Mesenchymal stem cell (in vitro differentiated cells and primary cell): Measurements from ENCODE around the gene PXDC1.

ENCODE experiments used
- DNase-seq: peaks from one replicate; pipeline ENCODE4 v3.0.0-alpha.2; 2013
- H2AFZ ChIP-seq: one replicate; pipeline ENCODE4 v1.6.1; 2013; ENCODE audit warnings: low read depth, mild to moderate bottlenecking, control low read depth, inconsistent platforms, low read length, moderate library complexity
- H2AK5ac ChIP-seq: 2 replicates; pipeline ENCODE4 v1.6.1; 2013; ENCODE audit warnings: low read length, moderate library complexity, mild to moderate bottlenecking, inconsistent platforms; ENCODE audit not compliant: severe bottlenecking
- H2BK120ac ChIP-seq: one replicate; pipeline ENCODE4 v1.6.1; 2013; ENCODE audit warnings: low read depth, mild to moderate bottlenecking, inconsistent platforms, low read length, moderate library complexity
- H2BK12ac ChIP-seq, 2 experiments: one replicate each; pipeline ENCODE4 v1.6.1; 2013; ENCODE audit warnings: inconsistent platforms in 2 of 2, low read length in 2 of 2, mild to moderate bottlenecking in 2 of 2, moderate library complexity in 2 of 2, control low read depth in 1 of 2
- H2BK15ac ChIP-seq: one replicate; pipeline ENCODE4 v1.6.1; 2013; ENCODE audit warnings: mild to moderate bottlenecking, low read depth, inconsistent platforms; ENCODE audit not compliant: poor library complexity, severe bottlenecking
- H2BK5ac ChIP-seq: 2 replicates; pipeline ENCODE4 v1.6.1; 2013; ENCODE audit warnings: low read depth, mild to moderate bottlenecking, low read length, control low read depth, inconsistent platforms; ENCODE audit not compliant: poor library complexity, severe bottlenecking
- H3K14ac ChIP-seq, 2 experiments: one replicate each; pipeline ENCODE4 v1.6.1; 2013; ENCODE audit warnings: inconsistent platforms in 2 of 2, low read length in 2 of 2, control low read depth in 1 of 2, mild to moderate bottlenecking in 1 of 2, moderate library complexity in 1 of 2
- H3K18ac ChIP-seq, 2 experiments: one replicate each; pipeline ENCODE4 v1.6.1; 2013; ENCODE audit warnings: inconsistent platforms in 2 of 2, low read length in 2 of 2, control low read depth in 1 of 2, low read depth in 1 of 2, mild to moderate bottlenecking in 1 of 2
- H3K23ac ChIP-seq, 2 experiments: one replicate each; pipeline ENCODE4 v1.6.1; 2013; ENCODE audit warnings: inconsistent platforms in 2 of 2, low read length in 2 of 2, mild to moderate bottlenecking in 2 of 2, moderate library complexity in 2 of 2, control low read depth in 1 of 2
- H3K27ac ChIP-seq: 2 replicates; pipeline ENCODE4 v1.5.1; 2013; ENCODE audit warnings: mild to moderate bottlenecking, moderate library complexity, low read length, control low read depth, inconsistent platforms; ENCODE audit not compliant: poor library complexity, severe bottlenecking
- H3K27me3 ChIP-seq, 2 experiments: 2 replicates each; pipeline versions ENCODE4 v1.6.1 to v1.7.0; 2013; ENCODE audit warnings: low read length in 2 of 2, mild to moderate bottlenecking in 2 of 2, moderate library complexity in 2 of 2, control low read depth in 1 of 2, inconsistent platforms in 1 of 2; ENCODE audit not compliant: control insufficient read depth in 1 of 2, insufficient read depth in 1 of 2
- H3K36me3 ChIP-seq, 2 experiments: 2 replicates each; pipeline versions ENCODE4 v1.6.1 to v1.7.0; 2013; ENCODE audit warnings: low read length in 2 of 2, control low read depth in 1 of 2, inconsistent platforms in 1 of 2, low read depth in 1 of 2, mild to moderate bottlenecking in 1 of 2; ENCODE audit not compliant: insufficient read depth in 2 of 2, control insufficient read depth in 1 of 2
- H3K4ac ChIP-seq, 2 experiments: one replicate each; pipeline ENCODE4 v1.6.1; 2013; ENCODE audit warnings: inconsistent platforms in 2 of 2, low read length in 2 of 2, mild to moderate bottlenecking in 2 of 2, moderate library complexity in 2 of 2, control low read depth in 1 of 2, low read depth in 1 of 2
- H3K4me1 ChIP-seq: 2 replicates; pipeline ENCODE4 v1.6.1; 2013; ENCODE audit warnings: low read depth, low read length, control low read depth; ENCODE audit not compliant: control insufficient read depth, insufficient read depth
- H3K4me2 ChIP-seq: 2 replicates; pipeline ENCODE4 v1.6.1; 2013; ENCODE audit warnings: low read length, mild to moderate bottlenecking, inconsistent platforms; ENCODE audit not compliant: poor library complexity, severe bottlenecking
- H3K4me3 ChIP-seq, 2 experiments: 2 replicates each; pipeline versions ENCODE4 v1.5.1 to v1.7.0; 2013; ENCODE audit warnings: low read length in 2 of 2, mild to moderate bottlenecking in 2 of 2, control low read depth in 1 of 2, low read depth in 1 of 2; ENCODE audit not compliant: insufficient read depth in 1 of 2
- H3K79me1 ChIP-seq: replicated peaks from 2 replicates; pipeline ENCODE4 v1.6.1; 2013; ENCODE audit warnings: mild to moderate bottlenecking, control low read depth, low read length, inconsistent platforms; ENCODE audit not compliant: poor library complexity, severe bottlenecking
- H3K9ac ChIP-seq: 2 replicates; pipeline ENCODE4 v1.7.0; 2013; ENCODE audit warnings: mild to moderate bottlenecking, low read length, moderate library complexity
- H3K9me3 ChIP-seq: 2 replicates; pipeline ENCODE4 v1.7.0; 2013; ENCODE audit warnings: mild to moderate bottlenecking, low read length; ENCODE audit not compliant: control insufficient read depth
- H4K8ac ChIP-seq: one replicate; pipeline ENCODE4 v1.6.1; 2013; ENCODE audit warnings: inconsistent platforms, mild to moderate bottlenecking, low read length, moderate library complexity
- H4K91ac ChIP-seq: one replicate; pipeline ENCODE4 v1.6.1; 2013; ENCODE audit warnings: mild to moderate bottlenecking, low read length, inconsistent platforms
- WGBS: methylation state at CpG from one replicate; pipeline ENCODE4 v1.1.7; 2013; ENCODE audit warnings: mixed read lengths; 5-methylcytosine and 5-hydroxymethylcytosine counted together

The PXDC1 gene

GRCh38 chr6:3726421-3726820 is 25.1 kb downstream of the PXDC1 start:
- H3K79me1 ChIP-seq, result peaks cover 64% of the 10 kb centered on the region
- no peaks in the 10 kb centered on the region for H3K9me3 ChIP-seq
- WGBS, result 95% methylated on average over 13 of the region's 13 CpGs
- H2BK5ac ChIP-seq, result no peak overlapping the region
- peak overlapping the region; percentile 29 for H3K9ac ChIP-seq
- no peak overlapping the region for H2BK12ac ChIP-seq
- no peak overlapping the region for H3K18ac ChIP-seq
- H3K27ac ChIP-seq, result no peak overlapping the region
- peaks cover 11% of the 10 kb centered on the region for H3K4me1 ChIP-seq
- H3K36me3 ChIP-seq, result peaks cover 76 to 77% of the 10 kb centered on the region in 2 experiments
- H3K4me2 ChIP-seq, result no peak overlapping the region
- DNase-seq, result no peak
- no peak overlapping the region for H4K91ac ChIP-seq
- no peak overlapping the region for H3K4me3 ChIP-seq
- H2BK15ac ChIP-seq, result no peak overlapping the region
- H3K14ac ChIP-seq, result no peak overlapping the region
- H2AK5ac ChIP-seq, result no peak overlapping the region
- no peak overlapping the region for H3K4ac ChIP-seq
- H4K8ac ChIP-seq, result no peak overlapping the region
- no peak overlapping the region for H2BK120ac ChIP-seq
- no peak overlapping the region for H3K23ac ChIP-seq
- H2AFZ ChIP-seq, result no peak overlapping the region
- H3K27me3 ChIP-seq, result no peaks in the 10 kb centered on the region

GRCh38 chr6:3725145-3726047 is 26.1 kb downstream of the PXDC1 start:
- Histone ChIP-seq H3K14ac (no peak overlapping the region), H3K36me3 (peaks cover 68 to 80% of the 10 kb centered on the region in 2 experiments), H2BK120ac (no peak overlapping the region), H3K9ac (peak overlapping the region; percentile 51), H3K4me2 (no peak overlapping the region), H4K91ac (no peak overlapping the region), H2BK5ac (no peak overlapping the region), H3K23ac (no peak overlapping the region), H3K4me1 (peaks cover 10% of the 10 kb centered on the region), H3K27me3 (no peaks in the 10 kb centered on the region), H3K79me1 (peaks cover 60% of the 10 kb centered on the region), H3K4ac (no peak overlapping the region), H2BK12ac (no peak overlapping the region), H3K4me3 (no peak overlapping the region), H2AFZ (no peak overlapping the region), H2BK15ac (no peak overlapping the region), H3K27ac (no peak overlapping the region), H3K9me3 (no peaks in the 10 kb centered on the region), H4K8ac (no peak overlapping the region), H2AK5ac (no peak overlapping the region), H3K18ac (no peak overlapping the region)
- no peak for DNase-seq
- WGBS, result 95% methylated on average over 29 of the region's 33 CpGs

- no peaks in the 10 kb centered on the region for H3K27me3 ChIP-seq
- no peak overlapping the region for H3K27ac ChIP-seq
- H3K18ac ChIP-seq, result no peak overlapping the region
- no peak overlapping the region for H2BK15ac ChIP-seq
- H2AK5ac ChIP-seq, result no peak overlapping the region
- peaks cover 58% of the 10 kb centered on the region for H3K79me1 ChIP-seq
- peak overlapping the region; percentile 51 for H3K9ac ChIP-seq
- H2AFZ ChIP-seq, result no peak overlapping the region
- no peak overlapping the region for H3K14ac ChIP-seq
- no peak overlapping the region for H2BK5ac ChIP-seq
- H4K91ac ChIP-seq, result no peak overlapping the region
- no peak overlapping the region for H3K23ac ChIP-seq
- H3K4ac ChIP-seq, result no peak overlapping the region
- no peak for DNase-seq
- no peak overlapping the region for H3K4me2 ChIP-seq
- H3K4me1 ChIP-seq, result peaks cover 7% of the 10 kb centered on the region
- WGBS, result 84% methylated on average over 22 of the region's 22 CpGs
- H2BK12ac ChIP-seq, result no peak overlapping the region
- peak overlapping the region; percentile 55 for H4K8ac ChIP-seq
- H3K36me3 ChIP-seq, result peaks cover 64 to 78% of the 10 kb centered on the region in 2 experiments
- H3K4me3 ChIP-seq, result no peak overlapping the region
- no peak overlapping the region for H2BK120ac ChIP-seq
- H3K9me3 ChIP-seq, result no peaks in the 10 kb centered on the region
These were observed 26.9 kb downstream of the PXDC1 start for GRCh38 chr6:3724451-3725144.

GRCh38 chr6:3723966-3724365 is 27.5 kb downstream of the PXDC1 start:
- H3K9me3 ChIP-seq, result no peaks in the 10 kb centered on the region
- no peak overlapping the region for H2AFZ ChIP-seq
- no peak overlapping the region for H3K4me2 ChIP-seq
- H2BK15ac ChIP-seq, result no peak overlapping the region
- H3K4me1 ChIP-seq, result peaks cover 7% of the 10 kb centered on the region
- H3K36me3 ChIP-seq, result peaks cover 68 to 79% of the 10 kb centered on the region in 2 experiments
- no peak overlapping the region for H2AK5ac ChIP-seq
- no peak overlapping the region for H4K91ac ChIP-seq
- peak overlapping the region; percentile 3 for H4K8ac ChIP-seq
- no peak for DNase-seq
- H2BK12ac ChIP-seq, result no peak overlapping the region
- H3K4ac ChIP-seq, result no peak overlapping the region
- H3K14ac ChIP-seq, result no peak overlapping the region
- peaks cover 54% of the 10 kb centered on the region for H3K79me1 ChIP-seq
- H2BK120ac ChIP-seq, result no peak overlapping the region
- H3K18ac ChIP-seq, result no peak overlapping the region
- H3K4me3 ChIP-seq, result no peak overlapping the region
- H3K9ac ChIP-seq, result peak overlapping the region; percentile 51
- WGBS, result 95% methylated on average over 18 of the region's 18 CpGs
- no peak overlapping the region for H3K23ac ChIP-seq
- no peaks in the 10 kb centered on the region for H3K27me3 ChIP-seq
- H2BK5ac ChIP-seq, result no peak overlapping the region
- no peak overlapping the region for H3K27ac ChIP-seq
